Stimulated activated naive CD8-positive, alpha-beta T cell treated with anti-CD3 and anti-CD28 coated beads, Interleukin-15, Interleukin-2, amounts not matched to agents 100 U/mL and 50 U/mL, for 24 hours (primary cell): Measurements from ENCODE around the gene ABCA10.

Experiments used
- ATAC-seq: fragments of 150-1000 bp; cut with Tn5 transposase; one replicate; pipeline ENCODE4 v1.10.0; 2021
- DNase-seq: peaks from one replicate; pipeline ENCODE4 v3.0.0; 2021

Gene ABCA10

GRCh38 chr17:69159418-69159817, 69.2 kb downstream of the ABCA10 start:
- DNase-seq, result no peak
- no peak for ATAC-seq

GRCh38 chr17:69154267-69154666, 74.4 kb downstream of the ABCA10 start:
- no peak for ATAC-seq

DNA sequence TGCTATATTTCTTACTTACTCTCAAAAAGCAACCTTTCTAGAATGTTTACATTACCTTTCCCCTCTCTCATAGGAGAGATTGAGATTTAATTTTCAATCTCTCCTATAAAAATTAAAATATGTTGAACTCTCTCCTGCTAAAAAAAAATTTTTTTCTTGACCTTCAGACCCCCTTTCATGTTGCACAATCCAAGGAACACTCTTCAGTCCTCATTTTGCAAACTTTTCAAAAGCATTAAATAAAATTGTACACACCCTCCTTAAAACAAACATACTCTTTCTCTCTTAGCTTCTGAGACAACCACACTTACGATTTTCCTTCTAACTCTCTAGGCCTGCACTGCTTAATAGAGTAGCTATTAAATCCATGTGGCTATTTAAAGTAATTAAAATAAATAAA, 78.3 kb downstream of the ABCA10 start:
- no peak for DNase-seq
- no peak for ATAC-seq

More at GRCh38 chr17:69154267-69154666, 74.4 kb downstream of the ABCA10 start:
- DNase-seq, result no peak

GRCh38 chr17:69147460-69147859, 81.2 kb downstream of the ABCA10 start:
- DNase-seq (no peak), ATAC-seq (no peak)

GRCh38 chr17:69144331-69145255, 84.0 kb downstream of the ABCA10 start:
- ATAC-seq (no peak), DNase-seq (no peak)

DNA sequence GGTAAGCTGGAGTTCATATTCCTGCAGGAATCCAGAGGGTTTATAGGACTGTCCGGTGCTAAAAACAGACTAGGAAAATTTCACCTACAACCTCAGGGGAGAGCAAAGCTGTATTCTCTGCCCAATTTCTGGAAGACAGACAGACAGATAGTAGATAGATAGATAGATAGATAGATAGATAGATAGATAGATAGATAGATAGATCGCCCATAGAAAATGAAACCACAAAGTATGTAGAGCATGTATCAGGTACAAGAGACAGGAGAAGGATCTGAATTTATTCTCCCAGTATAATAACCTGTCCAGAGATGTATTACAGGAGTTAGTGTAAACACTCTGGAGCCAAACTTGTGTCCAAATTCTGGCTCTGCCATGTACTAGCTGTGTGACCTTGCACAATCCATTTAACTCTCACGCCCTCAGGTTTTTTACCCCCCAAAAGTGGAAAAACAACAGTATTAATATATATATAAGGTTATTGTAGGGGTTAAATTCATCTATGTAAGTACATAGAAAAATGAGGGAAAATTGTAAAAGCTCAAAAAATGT, 84.9 kb downstream of the ABCA10 start:
- DNase-seq (no peak), ATAC-seq (no peak)

GRCh38 chr17:69143151-69143550, 85.5 kb downstream of the ABCA10 start:
- no peak for DNase-seq
- no peak for ATAC-seq

DNA sequence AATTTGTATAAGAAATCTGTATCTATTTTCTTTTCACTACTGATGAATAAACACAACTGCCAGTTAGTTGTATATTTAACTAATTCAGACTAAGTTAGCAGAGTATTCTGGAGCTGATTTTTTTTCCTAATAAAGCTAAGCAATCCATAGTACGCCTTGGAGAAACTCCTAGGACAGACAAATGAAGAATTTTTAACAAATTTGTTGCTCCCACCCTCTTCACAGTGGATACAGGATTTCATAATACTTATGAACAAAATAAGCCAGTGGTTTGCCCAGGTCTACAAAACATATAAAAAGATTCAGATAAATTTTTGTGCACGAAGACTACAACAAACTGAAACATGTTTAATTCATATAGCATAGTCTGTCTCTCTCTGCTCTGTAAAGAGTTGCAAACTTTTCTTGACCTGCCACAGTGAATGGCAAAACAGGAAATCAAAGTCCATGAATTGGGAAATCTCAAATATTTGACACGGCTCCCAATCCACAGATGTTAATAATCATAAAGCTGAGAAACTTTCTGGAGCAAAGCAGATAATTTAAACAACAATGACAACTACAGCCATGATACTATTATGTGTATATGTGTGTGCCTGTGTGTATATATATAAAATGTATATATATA, 86.3 kb downstream of the ABCA10 start:
- no peak for DNase-seq

DNA sequence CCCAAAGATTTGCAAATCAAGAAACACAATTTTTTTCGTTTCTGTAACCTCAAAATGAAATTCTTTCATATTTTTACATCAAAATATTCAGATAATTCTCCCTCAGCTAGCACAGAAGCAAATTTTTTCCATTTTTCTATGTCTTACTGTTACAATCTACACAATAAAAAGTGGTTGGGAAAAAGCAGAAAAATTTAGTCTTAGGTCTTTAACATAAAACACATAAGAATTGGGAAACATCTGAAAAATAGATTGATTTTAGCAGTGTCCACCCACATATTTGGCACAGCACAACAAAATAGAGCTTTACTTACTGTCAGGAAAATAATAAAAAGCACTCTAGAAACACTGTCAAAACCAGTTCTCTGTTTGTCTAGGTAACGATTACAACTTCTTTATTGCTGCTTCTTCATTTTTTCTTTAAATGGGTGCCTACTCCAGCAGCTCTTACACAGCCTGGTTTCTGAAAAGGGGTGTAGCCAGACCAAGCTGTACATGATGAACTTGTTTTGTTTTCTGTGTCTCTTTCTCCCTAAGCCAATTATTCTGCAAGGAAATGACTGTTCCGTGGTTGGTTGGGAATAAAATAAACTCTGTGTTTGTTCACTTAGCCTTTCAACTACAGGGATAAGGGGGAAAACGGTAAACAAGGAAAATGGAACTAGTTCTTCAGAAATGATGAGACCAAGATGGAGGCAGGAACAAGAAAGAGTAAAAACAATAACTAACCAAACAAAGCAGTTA, 87.0 kb downstream of the ABCA10 start, which contains the start of gene ABCA6:
ABCA6 (minus strand) TSS at position 465 of the 744 bp plus-strand sequence. CDS start 1,192 bp downstream, outside the sequence.
- ATAC-seq (no peak), DNase-seq (no peak)

More for the DNA sequence above, 86.3 kb downstream of the ABCA10 start:
- no peak for ATAC-seq

DNA sequence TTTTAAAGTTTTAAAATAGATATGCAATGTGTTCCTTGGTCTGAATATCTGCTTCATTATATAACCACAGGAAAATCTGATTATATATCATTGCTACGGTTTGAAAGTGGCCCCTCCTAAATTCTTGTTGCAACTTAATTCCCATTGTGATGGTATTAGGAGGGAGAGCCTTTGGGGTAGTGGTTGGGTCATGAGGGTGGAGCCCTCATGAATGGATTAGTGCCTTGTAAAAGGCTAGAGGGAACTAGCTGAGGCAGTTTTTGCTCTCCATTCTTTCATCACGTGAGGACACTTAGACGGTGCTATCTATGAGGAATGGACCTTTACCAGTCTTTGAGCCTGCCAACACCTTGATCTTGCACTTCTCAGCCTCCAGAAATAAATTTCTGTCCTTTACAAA, 94.5 kb downstream of the ABCA10 start:
- ATAC-seq, result no peak

DNA sequence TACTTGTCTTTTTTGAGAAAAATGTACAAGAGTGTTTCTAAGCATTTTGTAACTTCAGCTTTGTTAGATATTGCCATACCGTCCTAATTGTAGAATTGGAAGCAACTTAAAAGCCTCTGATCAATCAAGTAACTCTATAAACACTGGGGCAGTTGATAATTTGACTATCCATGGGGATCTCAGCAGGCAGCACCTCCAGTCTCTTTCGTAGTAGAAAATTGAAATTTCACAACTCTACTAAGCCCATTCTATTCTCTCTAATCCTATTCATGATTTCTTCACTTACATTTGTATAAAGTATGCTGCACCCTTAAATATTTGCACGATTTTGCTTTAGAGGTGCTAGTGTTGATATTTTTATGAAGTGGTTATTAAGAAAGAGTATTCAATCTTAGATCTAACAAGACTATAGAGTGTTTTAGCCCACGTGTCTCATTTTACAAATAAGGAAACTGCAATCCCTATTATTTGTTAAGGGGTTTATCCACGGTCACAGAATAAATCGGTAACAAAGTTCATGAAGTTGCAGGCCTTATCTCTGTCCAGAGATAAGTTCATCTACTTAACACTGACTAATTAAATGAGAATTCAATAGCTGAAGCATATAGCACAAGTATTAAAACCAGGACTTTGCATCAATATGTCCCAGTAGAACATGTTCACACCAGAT, 97.9 kb downstream of the ABCA10 start:
- ATAC-seq (no peak), DNase-seq (no peak)

More for the DNA sequence above, 94.5 kb downstream of the ABCA10 start:
- no peak for DNase-seq

- ATAC-seq (no peak), DNase-seq (no peak)
Measured at GRCh38 chr17:69123626-69124025, 105.0 kb downstream of the ABCA10 start.

DNA sequence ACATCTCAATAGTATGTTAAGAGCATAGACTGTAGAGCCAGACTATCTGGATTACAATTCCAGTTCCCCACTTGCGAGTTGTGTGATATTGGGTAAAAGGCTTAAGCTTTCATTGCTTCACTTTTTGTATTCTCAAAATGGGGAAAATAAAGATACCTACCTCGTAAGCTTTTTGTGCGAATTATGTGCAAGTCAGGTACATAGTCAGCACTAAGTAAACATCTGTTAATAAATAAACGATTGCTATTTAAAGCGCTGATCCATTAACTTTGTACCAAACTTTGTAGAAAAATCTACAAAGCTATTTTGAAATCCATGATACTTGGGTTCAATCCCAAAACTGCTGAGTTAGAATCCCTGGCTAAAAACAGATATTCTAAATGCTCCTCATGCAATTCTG, 106.6 kb downstream of the ABCA10 start:
- no peak for DNase-seq
- ATAC-seq, result no peak

GRCh38 chr17:69117855-69118784, 110.5 kb downstream of the ABCA10 start:
- no peak for ATAC-seq
- no peak for DNase-seq

GRCh38 chr17:69111794-69112193, 116.8 kb downstream of the ABCA10 start:
- DNase-seq (no peak), ATAC-seq (no peak)

GRCh38 chr17:69105907-69106730, 122.5 kb downstream of the ABCA10 start:
- no peak for ATAC-seq
- DNase-seq, result no peak

- DNase-seq (no peak), ATAC-seq (no peak)
Measured at GRCh38 chr17:69103557-69104233, 124.9 kb downstream of the ABCA10 start.

DNA sequence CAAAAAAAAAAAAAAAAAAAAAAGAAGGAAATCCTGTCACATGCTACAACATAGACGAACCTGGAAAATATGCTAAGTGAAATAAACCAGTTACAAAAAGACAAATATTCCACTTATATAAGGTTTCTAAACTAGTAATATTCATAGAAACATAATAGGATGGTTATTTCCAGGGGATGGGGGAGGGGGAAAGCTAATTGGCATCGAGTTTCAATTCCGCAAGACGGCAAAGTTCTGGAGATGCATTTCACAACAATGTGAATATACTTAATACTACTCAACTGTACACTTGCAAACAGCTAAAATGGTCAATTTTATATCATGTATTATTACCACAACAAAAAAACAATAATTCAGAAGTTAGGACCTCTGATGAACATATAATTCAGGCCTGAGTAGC, 130.0 kb downstream of the ABCA10 start:
- no peak for DNase-seq
- ATAC-seq, result no peak
